ENCODE measurements around the gene GSTM5. TPM values are rescaled to one million over a fixed set of nuclear protein-coding genes. Genes with fewer than 3 reads are reported as not detected.

The GSTM5 gene
- total and polyA plus RNA-seq, 2 of the 8 experiments (the other 6 are each of a cell fraction or from before 2014, with no cell fraction given) = 0.24 to 0.89 TPM

- CTCF ChIA-PET (ENCODE audit: partially characterized antibody) = interaction anchor here (2.6 kb wide), 1 partner anchor 90 kb away, joined by 7 read pairs; no protein-coding TSS in a partner anchor
- H4K8ac ChIP-seq (ENCODE audit: extremely low read depth, insufficient read depth, low read length) = no peak overlapping the region
- no peaks in the 10 kb centered on the region for H3K79me1 ChIP-seq (ENCODE audit: low read depth, low read length)
- POLR2A ChIA-PET (ENCODE audit: partially characterized antibody) = no interaction called here
- H3K36me3 ChIP-seq (ENCODE audit: control insufficient read depth in 2 of 4, insufficient read depth in 4 of 4, low read length in 3 of 4) = no peaks in the 10 kb centered on the region
- no peaks in the 10 kb centered on the region for H4K20me1 ChIP-seq (replicated peaks in 1 of 2; ENCODE audit: control insufficient read depth in 1 of 2, insufficient read depth in 2 of 2, low read length in 2 of 2)
- no peaks in the 10 kb centered on the region for H3K4me1 ChIP-seq (replicated peaks in 1 of 4; ENCODE audit: control insufficient read depth in 3 of 4, insufficient read depth in 4 of 4, low read length in 3 of 4)
- no peaks in the 10 kb centered on the region for H3K23me2 ChIP-seq (ENCODE audit: low read depth, low read length)
- H3K4me3 ChIP-seq (ENCODE audit: extremely low read depth in 1 of 4, insufficient read depth in 2 of 4, low read depth in 3 of 4, low read length in 4 of 4) = no peak overlapping the region
- no peak overlapping the region for H3K23ac ChIP-seq (ENCODE audit: insufficient read length)
- no peak for FAIRE-seq
- H3K14ac ChIP-seq (ENCODE audit: insufficient read length) = no peak overlapping the region
- DNase-seq (ENCODE audit: low read depth in 1 of 2, low spot score in 2 of 2) = no peak
- H4K5ac ChIP-seq (ENCODE audit: insufficient read length, low read depth, low read length) = no peak overlapping the region
- H3K79me2 ChIP-seq (ENCODE audit: control insufficient read depth in 1 of 2, insufficient read depth in 2 of 2, low read length in 2 of 2) = no peaks in the 10 kb centered on the region
- no peak overlapping the region for H2BK5ac ChIP-seq (ENCODE audit: low read depth, low read length)
- H4K91ac ChIP-seq (replicated peaks; ENCODE audit: insufficient read length, low read length) = no peak overlapping the region
- H3K9ac ChIP-seq (replicated peaks in 1 of 4; ENCODE audit: extremely low read depth in 1 of 4, low read depth in 3 of 4, low read length in 3 of 4) = no peak overlapping the region
- H3K27ac ChIP-seq (ENCODE audit: low read depth, low read length) = no peak overlapping the region
- WGBS, 2 experiments (ENCODE audit: extremely low coverage in 1 of 2, insufficient coverage in 1 of 2, insufficient read length in 1 of 2, insufficient replicate concordance in 2 of 2, low coverage in 1 of 2, low lambda C conversion rate in 2 of 2, missing lambda C conversion rate in 1 of 2) = 92% methylated on average over 6 of the region's 6 CpGs; no CpG with 5 or more reads in 1 of the 2 experiments
- H3K4ac ChIP-seq (replicated peaks; ENCODE audit: insufficient read length, low read depth, low read length) = no peak overlapping the region
- H2BK15ac ChIP-seq (ENCODE audit: low read length) = no peak overlapping the region
- H2BK120ac ChIP-seq (replicated peaks; ENCODE audit: low read depth, low read length) = no peak overlapping the region
- H2AK5ac ChIP-seq (ENCODE audit: low read depth, low read length) = no peak overlapping the region
- H3K27me3 ChIP-seq (replicated peaks in 1 of 4; ENCODE audit: control insufficient read depth in 3 of 4, extremely low read depth in 1 of 4, insufficient read depth in 3 of 4, low read length in 3 of 4) = peaks cover 0 to 2% (median 0%) of the 10 kb centered on the region in 4 experiments; a peak in 1 of 7 replicates
- H3K4me2 ChIP-seq (ENCODE audit: insufficient read depth in 1 of 2, low read depth in 2 of 2, low read length in 2 of 2) = no peak overlapping the region
- peaks cover 7% of the 10 kb centered on the region in 2 experiments for H3K9me3 ChIP-seq (ENCODE audit: insufficient read depth in 2 of 2, low read depth in 1 of 2, low read length in 1 of 2)
- no peak overlapping the region for H2BK20ac ChIP-seq (ENCODE audit: low read length)
- no peak overlapping the region for H2BK12ac ChIP-seq (ENCODE audit: low read depth, low read length)
- no peak overlapping the region for H3K56ac ChIP-seq (replicated peaks; ENCODE audit: insufficient read length, low read depth, low read length)
- H2AFZ ChIP-seq (ENCODE audit: low read length) = no peak overlapping the region
- H3K18ac ChIP-seq (ENCODE audit: extremely low read depth, low read length) = no peak overlapping the region
These were observed 18.6 kb downstream of the GSTM5 start for GRCh38 chr1:109730666-109731065.

All from H1 (cell line).